ENCODE measurements around the gene RPH3AL.

Gene RPH3AL

DNA sequence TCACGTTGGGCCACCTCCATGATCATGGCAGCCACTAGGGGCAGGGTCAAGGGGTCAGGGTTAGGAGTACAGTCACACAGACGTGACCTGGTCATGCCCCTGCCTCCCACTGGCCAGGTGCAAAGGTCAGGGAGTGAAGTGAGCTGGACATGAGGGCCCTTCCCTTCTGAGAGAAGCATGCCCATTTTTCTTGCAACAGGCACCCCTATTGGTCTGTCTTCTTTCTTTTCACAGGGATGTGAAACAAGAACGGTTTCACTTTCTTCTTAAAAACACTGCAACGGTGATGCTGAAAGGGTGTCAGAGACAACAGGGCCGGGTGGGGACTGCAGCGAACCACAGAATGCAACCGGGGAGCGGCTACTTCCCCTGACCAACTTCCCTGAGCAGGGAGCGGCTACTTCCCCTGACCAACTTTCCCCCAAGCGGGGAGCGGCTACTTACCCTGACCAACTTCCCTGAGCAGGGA is 119.1 kb downstream of the RPH3AL start:
- Histone ChIP-seq H3K27ac (ENCODE audit: low read depth, low read length) (no peak overlapping the region), H3K79me2 (ENCODE audit: control insufficient read depth, insufficient read depth, low read length, unreplicated experiment) (no peaks in the 10 kb centered on the region), H3K4me1 (ENCODE audit: control insufficient read depth, insufficient read depth, low read length, unreplicated experiment) (peaks cover 5% of the 10 kb centered on the region), H3K4me3 (ENCODE audit: low read depth, low read length) (no peak overlapping the region), H2AFZ (ENCODE audit: low read length, unreplicated experiment) (no peak overlapping the region), H3K27me3 (ENCODE audit: insufficient read depth, low read length) (no peaks in the 10 kb centered on the region), H3K36me3 (ENCODE audit: insufficient read depth, low read length) (no peaks in the 10 kb centered on the region)

DNA sequence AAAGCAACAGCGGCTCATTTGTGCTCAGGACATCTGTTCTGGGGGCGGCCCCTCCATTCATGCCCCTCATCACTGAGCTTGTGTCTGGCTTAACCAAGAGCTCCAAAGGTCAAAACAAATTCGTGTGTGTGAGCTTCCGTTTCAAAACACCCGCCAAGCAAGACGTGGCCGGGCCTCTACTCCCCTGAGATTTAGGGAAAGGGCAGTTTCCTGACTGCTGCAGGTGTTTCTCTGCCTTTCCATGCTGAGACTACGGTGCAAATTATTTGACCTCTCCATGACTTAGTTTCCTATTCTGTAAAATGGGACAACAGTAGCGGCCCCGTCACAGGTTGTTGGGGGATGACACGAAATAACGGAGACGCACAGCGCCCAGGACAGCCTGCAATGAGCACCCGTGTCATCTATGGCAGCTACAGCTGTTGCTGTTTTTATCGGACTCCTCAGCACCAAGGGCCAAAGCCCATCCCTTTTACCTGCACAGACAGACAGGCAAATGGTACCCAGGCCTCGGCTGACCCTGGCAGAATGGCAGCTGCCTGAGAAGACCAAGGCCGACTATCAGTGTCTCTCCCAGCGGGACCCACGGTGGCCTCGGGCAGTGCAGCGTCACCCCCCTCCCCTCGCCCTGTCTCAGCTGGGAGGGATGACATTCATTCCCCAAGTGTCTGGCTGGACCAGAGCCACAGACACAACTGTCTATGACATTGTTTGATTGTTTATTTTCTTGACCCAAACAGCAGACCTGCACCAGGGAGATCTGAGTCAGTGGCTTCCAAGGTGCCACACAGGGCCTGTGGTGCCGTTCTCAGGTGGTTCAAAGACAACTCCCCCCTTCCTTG is 120.4 kb downstream of the RPH3AL start:
- Histone ChIP-seq H3K36me3 (ENCODE audit: insufficient read depth, low read length) (no peaks in the 10 kb centered on the region), H3K27me3 (ENCODE audit: insufficient read depth, low read length) (no peaks in the 10 kb centered on the region), H3K79me2 (ENCODE audit: control insufficient read depth, insufficient read depth, low read length, unreplicated experiment) (no peaks in the 10 kb centered on the region), H2AFZ (ENCODE audit: low read length, unreplicated experiment) (no peak overlapping the region), H3K27ac (ENCODE audit: low read depth, low read length) (no peak overlapping the region), H3K4me1 (ENCODE audit: control insufficient read depth, insufficient read depth, low read length, unreplicated experiment) (peaks cover 5% of the 10 kb centered on the region), H3K4me3 (ENCODE audit: low read depth, low read length) (no peak overlapping the region)

- Histone ChIP-seq H3K27me3 (ENCODE audit: insufficient read depth, low read length) (no peaks in the 10 kb centered on the region), H3K4me3 (ENCODE audit: low read depth, low read length) (no peak overlapping the region), H3K27ac (ENCODE audit: low read depth, low read length) (no peak overlapping the region), H2AFZ (ENCODE audit: low read length, unreplicated experiment) (no peak overlapping the region), H3K36me3 (ENCODE audit: insufficient read depth, low read length) (no peaks in the 10 kb centered on the region), H3K4me1 (ENCODE audit: control insufficient read depth, insufficient read depth, low read length, unreplicated experiment) (peaks cover 5% of the 10 kb centered on the region), H3K79me2 (ENCODE audit: control insufficient read depth, insufficient read depth, low read length, unreplicated experiment) (no peaks in the 10 kb centered on the region)
Measured at GRCh38 chr17:231191-231965, 121.2 kb downstream of the RPH3AL start.

DNA sequence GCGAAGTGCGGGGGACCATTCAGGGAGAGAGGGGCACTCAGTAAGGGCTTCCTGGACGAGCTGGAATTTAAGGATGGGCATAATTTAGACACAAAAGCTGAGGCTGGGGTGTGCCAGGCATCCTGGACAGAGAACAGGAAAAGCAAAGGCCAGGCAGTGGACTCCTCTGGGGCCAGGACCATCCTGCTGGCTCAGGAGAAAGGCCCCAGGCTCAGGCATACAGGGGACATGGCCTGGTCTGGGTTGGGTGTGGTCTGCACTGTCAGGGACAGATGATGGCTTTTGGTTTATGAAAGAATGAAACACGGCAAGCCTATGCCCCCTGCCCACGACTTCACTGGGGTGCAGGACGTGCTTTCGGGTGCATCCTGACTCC is 122.2 kb downstream of the RPH3AL start:
- no peaks in the 10 kb centered on the region for H3K79me2 ChIP-seq (ENCODE audit: control insufficient read depth, insufficient read depth, low read length, unreplicated experiment)

GRCh38 chr17:229709-230394 is 122.8 kb downstream of the RPH3AL start:
- no peak overlapping the region for H3K27ac ChIP-seq (ENCODE audit: low read depth, low read length)
- no peak overlapping the region for H2AFZ ChIP-seq (ENCODE audit: low read length, unreplicated experiment)
- H3K79me2 ChIP-seq (ENCODE audit: control insufficient read depth, insufficient read depth, low read length, unreplicated experiment) = no peaks in the 10 kb centered on the region
- no peak overlapping the region for H3K4me3 ChIP-seq (ENCODE audit: low read depth, low read length)
- no peaks in the 10 kb centered on the region for H3K36me3 ChIP-seq (ENCODE audit: insufficient read depth, low read length)
- H3K27me3 ChIP-seq (ENCODE audit: insufficient read depth, low read length) = no peaks in the 10 kb centered on the region
- peaks cover 5% of the 10 kb centered on the region for H3K4me1 ChIP-seq (ENCODE audit: control insufficient read depth, insufficient read depth, low read length, unreplicated experiment)

More for the DNA sequence above, 122.2 kb downstream of the RPH3AL start:
- Histone ChIP-seq H3K4me1 (ENCODE audit: control insufficient read depth, insufficient read depth, low read length, unreplicated experiment) (peaks cover 5% of the 10 kb centered on the region), H3K27me3 (ENCODE audit: insufficient read depth, low read length) (no peaks in the 10 kb centered on the region), H3K4me3 (ENCODE audit: low read depth, low read length) (no peak overlapping the region), H3K36me3 (ENCODE audit: insufficient read depth, low read length) (no peaks in the 10 kb centered on the region), H3K27ac (ENCODE audit: low read depth, low read length) (no peak overlapping the region), H2AFZ (ENCODE audit: low read length, unreplicated experiment) (no peak overlapping the region)

- Histone ChIP-seq H3K27me3 (ENCODE audit: insufficient read depth, low read length) (no peaks in the 10 kb centered on the region), H2AFZ (ENCODE audit: low read length, unreplicated experiment) (no peak overlapping the region), H3K36me3 (ENCODE audit: insufficient read depth, low read length) (no peaks in the 10 kb centered on the region), H3K79me2 (ENCODE audit: control insufficient read depth, insufficient read depth, low read length, unreplicated experiment) (no peaks in the 10 kb centered on the region), H3K27ac (ENCODE audit: low read depth, low read length) (no peak overlapping the region), H3K4me1 (ENCODE audit: control insufficient read depth, insufficient read depth, low read length, unreplicated experiment) (peaks cover 5% of the 10 kb centered on the region), H3K4me3 (ENCODE audit: low read depth, low read length) (no peak overlapping the region)
Measured at GRCh38 chr17:228951-229708, 123.5 kb downstream of the RPH3AL start.

DNA sequence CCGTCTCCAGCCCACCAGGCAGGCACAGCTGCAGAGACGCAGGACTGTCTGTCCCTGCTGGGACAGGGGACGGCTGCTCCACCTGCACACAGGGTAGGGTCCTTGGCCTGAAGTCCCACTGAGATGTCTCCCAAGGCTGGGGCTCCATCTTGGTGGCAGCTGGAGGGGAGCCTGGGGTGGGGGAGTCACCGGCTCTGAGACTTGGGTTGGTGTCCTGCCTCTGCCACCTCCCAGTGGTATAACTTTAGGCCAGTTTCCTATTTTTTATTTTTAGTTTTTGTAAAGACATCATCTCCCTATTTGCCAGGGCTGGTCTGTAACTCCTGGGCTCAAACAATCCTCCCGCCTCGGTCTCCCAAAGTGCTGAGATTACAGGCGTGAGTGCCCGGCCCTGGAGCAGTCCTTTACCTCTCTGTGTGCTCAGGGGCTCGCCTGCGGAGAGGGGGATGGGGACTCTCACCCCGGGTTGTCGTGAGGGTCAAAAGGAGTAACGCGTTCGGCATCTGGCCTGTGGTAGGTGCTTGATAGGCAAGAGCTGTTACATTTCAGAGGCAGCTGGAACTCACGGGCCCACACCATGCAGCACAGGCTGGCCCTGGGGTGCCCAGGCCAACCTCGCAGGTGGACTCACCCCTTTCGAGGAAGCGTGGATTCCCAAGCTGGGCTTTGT is 124.5 kb downstream of the RPH3AL start:
- H3K4me3 ChIP-seq (ENCODE audit: low read depth, low read length) = no peak overlapping the region
- no peak overlapping the region for H2AFZ ChIP-seq (ENCODE audit: low read length, unreplicated experiment)
- no peak overlapping the region for H3K27ac ChIP-seq (ENCODE audit: low read depth, low read length)
- H3K27me3 ChIP-seq (ENCODE audit: insufficient read depth, low read length) = no peaks in the 10 kb centered on the region
- no peaks in the 10 kb centered on the region for H3K79me2 ChIP-seq (ENCODE audit: control insufficient read depth, insufficient read depth, low read length, unreplicated experiment)
- no peaks in the 10 kb centered on the region for H3K36me3 ChIP-seq (ENCODE audit: insufficient read depth, low read length)
- peaks cover 5% of the 10 kb centered on the region for H3K4me1 ChIP-seq (ENCODE audit: control insufficient read depth, insufficient read depth, low read length, unreplicated experiment)

DNA sequence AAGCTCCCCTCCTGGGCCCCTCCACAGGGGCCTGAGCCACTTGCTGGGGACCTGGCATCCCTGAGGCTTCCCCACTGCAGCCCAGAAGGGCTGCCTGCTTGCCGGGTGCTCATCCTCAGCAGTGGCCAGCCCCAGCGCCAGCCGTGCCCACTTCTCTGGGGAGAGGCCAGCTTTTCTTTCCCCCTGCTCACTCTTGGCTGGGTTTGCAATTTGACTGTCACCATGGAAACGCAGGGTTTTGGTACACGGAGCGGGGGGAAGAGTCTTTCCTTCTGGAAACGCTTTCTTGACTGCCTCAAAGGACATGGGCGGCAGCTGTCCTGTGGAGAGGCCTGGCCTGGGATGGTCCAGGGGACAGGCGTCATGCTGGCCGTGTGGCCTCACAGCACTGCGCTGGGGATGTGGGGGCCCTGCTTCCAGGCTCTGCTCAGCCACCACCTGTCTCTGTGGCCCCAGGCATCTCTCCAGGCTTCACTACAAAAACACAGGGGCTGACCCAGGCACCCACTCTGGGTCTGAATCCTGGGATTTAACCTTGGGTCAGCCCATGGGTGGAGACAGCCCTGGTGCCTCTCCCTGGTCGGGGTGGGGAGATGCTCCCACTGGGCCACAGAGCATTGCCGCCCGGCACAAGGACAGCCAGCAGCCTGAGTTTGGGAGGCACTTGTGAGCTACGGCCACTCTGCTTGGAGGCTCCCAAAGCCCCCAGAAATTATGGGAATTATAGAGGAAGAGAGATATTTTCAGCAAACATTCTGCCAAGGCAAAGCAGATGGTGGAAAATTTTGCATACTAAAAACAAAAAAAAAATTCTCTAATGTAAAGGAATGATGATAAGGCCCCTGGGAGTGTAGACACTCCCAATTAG is 125.3 kb downstream of the RPH3AL start:
- H3K27ac ChIP-seq (ENCODE audit: low read depth, low read length) = no peak overlapping the region
- H2AFZ ChIP-seq (ENCODE audit: low read length, unreplicated experiment) = no peak overlapping the region
- H3K36me3 ChIP-seq (ENCODE audit: insufficient read depth, low read length) = no peaks in the 10 kb centered on the region
- no peak overlapping the region for H3K4me3 ChIP-seq (ENCODE audit: low read depth, low read length)
- H3K4me1 ChIP-seq (ENCODE audit: control insufficient read depth, insufficient read depth, low read length, unreplicated experiment) = peaks cover 5% of the 10 kb centered on the region
- H3K27me3 ChIP-seq (ENCODE audit: insufficient read depth, low read length) = no peaks in the 10 kb centered on the region
- no peaks in the 10 kb centered on the region for H3K79me2 ChIP-seq (ENCODE audit: control insufficient read depth, insufficient read depth, low read length, unreplicated experiment)

Measured in ACC112 (cell line).